DND-41 (cell line): Measurements from ENCODE around the gene SNCAIP.

Experiments used
- ATAC-seq: fragments of 200-7000 bp; cut with Tn5 transposase; 3 replicates; pipeline ENCODE4 v1.9.1; 2021; ENCODE audit warnings: low read depth; ENCODE audit not compliant: insufficient read depth
- DNase-seq: peaks from one replicate; pipeline ENCODE4 v3.0.0-alpha.2; 2020
- H2AFZ ChIP-seq: 2 replicates; pipeline ENCODE4 v1.6.0; 2012; ENCODE audit warnings: low read depth, low read length
- H3K27ac ChIP-seq: 2 replicates; pipeline ENCODE4 v1.5.1; 2012; ENCODE audit warnings: low read length, inconsistent platforms
- H3K27me3 ChIP-seq: fragments of 200-600 bp; sonication (generic); 2 replicates; pipeline ENCODE4 v1.6.0; 2012; ENCODE audit warnings: low read length, mild to moderate bottlenecking, inconsistent platforms; ENCODE audit not compliant: insufficient read depth, poor library complexity
- H3K36me3 ChIP-seq: 2 replicates; pipeline ENCODE4 v1.5.1; 2012; ENCODE audit warnings: low read length, inconsistent platforms; ENCODE audit not compliant: insufficient read depth
- H3K4me1 ChIP-seq: 2 replicates; pipeline ENCODE4 v1.5.1; 2012; ENCODE audit warnings: mild to moderate bottlenecking, low read length; ENCODE audit not compliant: insufficient read depth
- H3K4me2 ChIP-seq: 2 replicates; pipeline ENCODE4 v1.6.0; 2012; ENCODE audit warnings: mild to moderate bottlenecking, moderate library complexity, low read length, inconsistent platforms; ENCODE audit not compliant: insufficient read depth
- H3K4me3 ChIP-seq, 2 experiments: fragments of 200-600 bp in 1 of 2; shearing (Covaris generic) in 1 of 2; 2 replicates each; pipeline ENCODE4 v1.5.1; 2012 to 2016; ENCODE audit warnings: inconsistent platforms in 2 of 2, low read length in 2 of 2, mild to moderate bottlenecking in 2 of 2, low read depth in 1 of 2, moderate library complexity in 1 of 2
- H3K79me2 ChIP-seq: 2 replicates; pipeline ENCODE4 v1.6.0; 2012; ENCODE audit warnings: low read length, inconsistent platforms; ENCODE audit not compliant: insufficient read depth
- H3K9ac ChIP-seq: 2 replicates; pipeline ENCODE4 v1.6.0; 2012; ENCODE audit warnings: low read depth, mild to moderate bottlenecking, inconsistent platforms, low read length, moderate library complexity
- H3K9me3 ChIP-seq: 2 replicates; pipeline ENCODE4 v1.5.1; 2012; ENCODE audit warnings: low read length, moderate library complexity, mild to moderate bottlenecking, inconsistent platforms; ENCODE audit not compliant: insufficient read depth, severe bottlenecking
- H4K20me1 ChIP-seq: 2 replicates; pipeline ENCODE4 v1.6.0; 2012; ENCODE audit warnings: low read length; ENCODE audit not compliant: insufficient read depth
- CTCF ChIP-seq: IDR thresholded peaks from 2 replicates; pipeline ENCODE4 v1.5.1; 2012; ENCODE audit warnings: borderline replicate concordance, low read length, moderate library complexity, mild to moderate bottlenecking; ENCODE audit not compliant: poor library complexity, severe bottlenecking; ENCODE audit errors: extremely low read depth
- EZH2 ChIP-seq: IDR thresholded peaks from 3 replicates; pipeline ENCODE4 v1.6.1; 2012; ENCODE audit warnings: borderline replicate concordance, low read depth, mild to moderate bottlenecking, moderate library complexity, low read length, inconsistent platforms; ENCODE audit not compliant: severe bottlenecking

The SNCAIP gene

GRCh38 chr5:122384739-122385235 is 72.8 kb downstream of the SNCAIP start:
- Histone ChIP-seq H3K27me3 (no peaks in the 10 kb centered on the region), H3K4me1 (no peaks in the 10 kb centered on the region), H3K9me3 (no peaks in the 10 kb centered on the region), H3K27ac (no peak overlapping the region), H2AFZ (no peak overlapping the region), H3K36me3 (no peaks in the 10 kb centered on the region), H3K4me3 (no peak overlapping the region), H3K4me2 (no peak overlapping the region), H3K9ac (no peak overlapping the region), H3K79me2 (no peaks in the 10 kb centered on the region), H4K20me1 (no peaks in the 10 kb centered on the region)
- no peak for ATAC-seq
- TF ChIP-seq EZH2 (no peak), CTCF (no peak)
- no peak for DNase-seq

GRCh38 chr5:122385286-122385685 is 73.2 kb downstream of the SNCAIP start:
- Histone ChIP-seq H3K4me2 (no peak overlapping the region), H3K4me3 (no peak overlapping the region), H3K9ac (no peak overlapping the region), H3K9me3 (no peaks in the 10 kb centered on the region), H3K27ac (no peak overlapping the region), H2AFZ (no peak overlapping the region), H3K27me3 (no peaks in the 10 kb centered on the region), H3K4me1 (no peaks in the 10 kb centered on the region), H3K36me3 (no peaks in the 10 kb centered on the region), H3K79me2 (no peaks in the 10 kb centered on the region), H4K20me1 (no peaks in the 10 kb centered on the region)
- DNase-seq, result no peak
- no peak for ATAC-seq
- TF ChIP-seq EZH2 (no peak), CTCF (no peak)

- DNase-seq (no peak), ATAC-seq (no peak)
- no peaks in the 10 kb centered on the region for H3K36me3 ChIP-seq
- H3K4me2 ChIP-seq, result no peak overlapping the region
- H3K9me3 ChIP-seq, result no peaks in the 10 kb centered on the region
- no peak for TF ChIP-seq EZH2
- TF ChIP-seq CTCF, result no peak
- no peak overlapping the region for H3K4me3 ChIP-seq
- H3K9ac ChIP-seq, result no peak overlapping the region
- no peaks in the 10 kb centered on the region for H3K4me1 ChIP-seq
- no peaks in the 10 kb centered on the region for H3K79me2 ChIP-seq
- H3K27ac ChIP-seq, result no peak overlapping the region
- H2AFZ ChIP-seq, result no peak overlapping the region
- no peaks in the 10 kb centered on the region for H3K27me3 ChIP-seq
- H4K20me1 ChIP-seq, result no peaks in the 10 kb centered on the region
Observed at GRCh38 chr5:122385808-122386207, 73.8 kb downstream of the SNCAIP start.

- no peak overlapping the region for H3K27ac ChIP-seq
- TF ChIP-seq CTCF (no peak), EZH2 (no peak)
- H3K4me2 ChIP-seq, result no peak overlapping the region
- no peaks in the 10 kb centered on the region for H3K36me3 ChIP-seq
- ATAC-seq (no peak), DNase-seq (no peak)
- no peak overlapping the region for H2AFZ ChIP-seq
- H3K4me3 ChIP-seq, result no peak overlapping the region
- no peaks in the 10 kb centered on the region for H3K27me3 ChIP-seq
- H3K4me1 ChIP-seq, result no peaks in the 10 kb centered on the region
- H4K20me1 ChIP-seq, result no peaks in the 10 kb centered on the region
- H3K79me2 ChIP-seq, result no peaks in the 10 kb centered on the region
- H3K9me3 ChIP-seq, result no peaks in the 10 kb centered on the region
- H3K9ac ChIP-seq, result no peak overlapping the region
Observed at GRCh38 chr5:122390154-122390553, 78.1 kb downstream of the SNCAIP start.
